H54 (cell line): ENCODE data around the gene GMPR2.
"Not testable (repeated sequence)": the region's sequence is repeated elsewhere in the genome, so short reads cannot be mapped to it uniquely, and the experiment has no call there.

Source experiments
- DNase-seq: peaks from one replicate; pipeline ENCODE4 v3.0.0; 2011; ENCODE audit warnings: low spot score, mixed read lengths; ENCODE audit not compliant: insufficient read length
- FAIRE-seq: peaks from 3 replicates; lab custom pipeline; 2011; peaks lifted over from hg19 to GRCh38; lab: Jason Lieb, UNC
- POLR2A ChIP-seq: IDR thresholded peaks from 2 replicates; pipeline ENCODE4 v1.6.1; 2011; ENCODE audit warnings: low read depth, mild to moderate bottlenecking, low read length

Gene GMPR2

DNA sequence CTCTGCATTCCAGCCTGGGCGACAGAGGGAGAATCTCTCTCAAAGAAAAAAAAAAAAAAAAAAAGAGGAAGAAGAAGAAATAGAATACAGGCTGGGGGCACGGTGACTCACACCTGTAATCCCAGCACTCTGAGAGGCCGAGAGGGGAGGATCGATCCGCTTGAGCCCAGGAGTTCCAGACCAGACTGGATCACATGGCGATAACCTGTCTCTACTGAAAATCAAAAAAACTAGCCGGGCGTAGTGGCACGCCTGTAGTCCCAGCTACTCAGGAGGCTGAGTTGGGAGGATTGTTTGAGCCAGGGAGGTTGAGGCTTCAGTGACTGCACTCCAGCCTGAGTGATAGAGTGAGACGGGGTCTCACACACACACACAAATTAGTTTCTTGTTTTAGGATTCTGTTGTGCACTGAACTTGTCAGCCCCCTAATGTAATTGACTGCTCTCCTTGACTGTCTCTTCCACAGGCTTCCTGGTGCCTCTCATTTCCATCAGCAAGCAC, 10.7 kb downstream of the GMPR2 start:
- DNase-seq (no peak), FAIRE-seq (no peak)
- TF ChIP-seq POLR2A = no peak

DNA sequence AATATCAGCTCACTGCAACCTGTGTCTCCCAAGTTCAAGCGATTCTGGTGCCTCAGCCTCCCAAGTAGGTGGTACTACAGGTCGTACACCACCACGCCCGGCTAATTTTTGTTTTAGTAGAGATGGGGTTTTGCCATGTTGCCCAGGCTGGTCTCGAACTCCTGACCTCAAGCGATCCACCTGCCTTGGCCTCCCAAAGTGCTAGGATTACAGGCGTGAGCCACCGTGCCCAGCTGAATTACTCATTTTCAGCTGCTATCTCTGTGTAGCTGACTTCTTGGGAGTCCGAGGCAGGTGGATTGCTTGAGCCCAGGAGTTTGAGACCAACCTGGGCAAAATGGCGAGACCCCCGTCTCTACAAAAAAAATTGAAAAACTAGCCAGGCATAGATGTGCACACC, 12.6 kb downstream of the GMPR2 start:
- FAIRE-seq, DNase-seq: not testable (repeated sequence)

DNA sequence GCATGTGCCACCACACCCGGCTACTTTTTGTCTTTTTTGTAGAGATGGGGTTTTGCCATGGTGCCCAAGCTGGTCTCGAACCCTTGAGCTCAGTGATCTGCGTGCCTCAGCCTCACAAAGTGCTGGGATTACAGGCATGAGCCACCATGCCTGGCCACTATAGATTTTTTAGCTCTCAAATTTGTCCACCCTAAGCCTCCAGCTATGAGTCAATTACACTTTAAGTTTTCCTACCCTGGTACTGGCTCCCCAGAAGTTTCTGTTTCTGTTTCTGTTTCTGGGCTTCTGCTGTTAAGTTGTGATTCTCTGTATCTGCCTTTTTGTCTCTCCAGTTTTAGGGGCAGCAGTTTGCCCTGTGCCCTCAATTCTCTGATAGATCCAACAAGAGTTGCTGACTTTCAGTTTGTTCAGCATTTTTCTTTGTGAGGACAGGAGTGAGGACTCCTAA, 14.1 kb downstream of the GMPR2 start:
- no peak for DNase-seq
- no peak for FAIRE-seq
- no peak for TF ChIP-seq POLR2A

GRCh38 chr14:24247422-24247821, 14.7 kb downstream of the GMPR2 start:
- FAIRE-seq (no peak), DNase-seq (no peak)
- TF ChIP-seq POLR2A = no peak

GRCh38 chr14:24249230-24250021, 16.7 kb downstream of the GMPR2 start:
- no peak for TF ChIP-seq POLR2A
- DNase-seq = no peak
- FAIRE-seq = no peak

- DNase-seq (no peak), FAIRE-seq (no peak)
- TF ChIP-seq POLR2A = no peak
These were observed 17.6 kb downstream of the GMPR2 start for GRCh38 chr14:24250354-24250753.

DNA sequence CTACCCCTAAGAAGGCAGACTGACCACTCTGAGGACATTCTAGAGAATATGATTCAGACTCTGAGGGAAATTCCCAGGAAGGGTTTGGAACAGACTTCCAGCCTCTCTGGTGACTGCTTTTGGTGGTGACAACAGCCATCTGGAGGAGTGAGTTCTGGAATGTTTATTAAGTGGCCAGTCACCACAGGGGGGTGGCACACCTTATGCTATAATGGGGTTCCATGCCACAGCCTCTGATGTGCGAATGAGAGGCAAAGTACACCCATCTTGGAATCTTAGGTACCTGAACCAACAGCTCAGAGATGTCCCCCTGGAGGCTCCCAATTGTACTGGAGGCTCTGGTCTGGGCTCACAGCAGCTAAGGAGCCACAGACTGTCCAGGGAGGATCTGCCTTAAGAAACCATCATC, 19.2 kb downstream of the GMPR2 start:
- no peak for FAIRE-seq
- no peak for TF ChIP-seq POLR2A
- DNase-seq = no peak

DNA sequence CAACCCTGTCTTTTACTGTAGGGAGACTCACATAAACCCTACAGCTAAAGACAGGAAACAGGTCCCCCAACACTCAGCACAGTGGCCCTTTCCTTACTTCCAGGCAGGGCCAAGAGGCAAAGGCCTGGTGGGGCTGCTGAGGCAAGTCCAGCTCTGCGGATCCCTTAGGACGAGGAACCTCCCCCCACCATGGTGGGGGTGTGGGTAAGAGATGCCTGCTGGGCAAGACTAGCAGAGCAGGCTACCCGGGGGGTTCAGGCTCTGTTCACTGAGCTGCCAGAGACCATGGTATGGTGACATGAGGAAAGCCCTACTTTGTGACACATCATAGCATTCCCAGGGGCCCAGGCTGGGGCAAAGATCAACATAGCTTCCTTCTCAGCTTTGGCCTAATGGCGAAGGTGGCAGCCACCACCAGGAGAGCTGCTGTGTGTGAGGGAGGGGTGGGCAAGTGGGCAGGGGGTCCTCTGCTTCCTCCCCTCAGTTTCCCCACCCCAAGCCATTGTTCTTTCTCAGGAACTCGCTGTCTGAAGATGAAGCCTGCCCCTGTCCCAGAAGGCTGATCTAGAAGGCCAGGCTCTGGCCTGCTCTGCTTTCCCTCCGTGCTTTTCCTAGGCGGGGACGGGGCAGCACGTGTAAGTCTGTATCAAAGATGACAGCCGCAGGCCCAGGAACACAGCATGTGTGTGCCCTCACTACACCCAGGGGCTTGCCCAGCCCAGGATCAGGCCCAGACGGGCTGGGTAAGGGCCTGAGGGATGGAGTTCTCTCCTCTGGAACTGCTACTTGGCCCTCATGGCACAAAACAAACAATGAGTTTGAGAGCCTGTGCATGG, 19.8 kb downstream of the GMPR2 start:
- DNase-seq (no peak), FAIRE-seq (no peak)
- no peak for TF ChIP-seq POLR2A

GRCh38 chr14:24253936-24254335, 21.2 kb downstream of the GMPR2 start:
- DNase-seq = no peak
- TF ChIP-seq POLR2A = no peak
- no peak for FAIRE-seq

DNA sequence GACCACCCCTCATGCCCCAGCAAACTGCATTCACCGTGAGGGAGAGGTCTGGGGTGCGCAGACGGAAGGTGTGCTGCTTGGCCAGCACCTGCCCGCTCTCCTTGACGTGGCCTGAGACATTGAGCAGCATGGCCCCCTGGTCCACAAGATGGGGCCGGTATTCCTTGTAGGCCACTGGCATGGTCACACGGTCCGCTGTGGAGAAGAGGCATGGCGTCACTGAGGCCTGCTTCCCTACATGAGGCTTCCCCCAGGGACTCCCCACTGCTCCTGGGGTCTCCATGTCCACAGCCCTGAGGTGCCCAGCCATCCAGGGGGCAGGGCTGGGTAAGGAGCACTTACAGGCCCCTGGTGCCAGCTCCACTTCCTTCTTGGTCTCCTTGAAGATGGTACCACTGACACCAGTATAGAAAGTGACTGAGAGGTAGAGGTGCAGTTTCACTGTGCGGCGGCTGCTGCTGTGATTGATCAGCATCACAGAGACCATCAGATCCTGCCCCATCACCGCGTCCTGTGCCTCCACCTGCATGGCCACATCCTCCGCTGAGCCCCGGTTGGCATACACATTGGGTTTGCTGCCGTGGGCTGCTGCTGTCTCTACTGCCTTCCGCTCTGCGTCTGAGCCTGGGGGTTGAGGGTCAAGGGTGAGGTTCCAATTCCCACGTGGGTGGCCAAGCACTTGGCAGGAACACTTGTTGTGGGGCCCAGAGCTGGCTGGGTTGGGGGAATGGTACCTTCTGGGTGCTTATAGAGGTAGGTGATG, 22.1 kb downstream of the GMPR2 start:
- DNase-seq = no peak
- no peak for TF ChIP-seq POLR2A
- no peak for FAIRE-seq

GRCh38 chr14:24255438-24255837, 22.7 kb downstream of the GMPR2 start:
- no peak for FAIRE-seq
- TF ChIP-seq POLR2A = no peak

GRCh38 chr14:24255931-24256711, 23.4 kb downstream of the GMPR2 start:
- FAIRE-seq (no peak), DNase-seq (no peak)
- no peak for TF ChIP-seq POLR2A

More at GRCh38 chr14:24255438-24255837, 22.7 kb downstream of the GMPR2 start:
- DNase-seq = no peak

DNA sequence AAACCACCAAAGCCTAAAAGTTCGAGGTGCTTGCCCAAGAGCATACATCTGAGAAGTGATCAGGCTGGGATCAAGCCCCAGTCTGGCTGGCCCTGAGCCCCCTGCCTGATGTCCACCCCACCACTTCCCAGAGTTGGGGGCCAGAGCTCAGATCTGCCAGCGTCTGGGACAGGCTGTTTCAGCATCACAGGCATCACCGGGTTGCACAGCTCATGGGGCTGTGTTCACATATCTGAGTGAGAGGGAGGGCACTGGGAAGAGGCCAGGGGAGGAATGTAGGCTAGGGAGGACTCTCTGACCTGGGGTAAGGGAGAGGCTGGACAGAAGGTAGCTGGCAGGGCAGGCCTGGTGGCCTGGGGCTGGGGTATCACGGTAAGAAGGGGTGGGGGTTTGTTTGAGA, 24.2 kb downstream of the GMPR2 start:
- no peak for TF ChIP-seq POLR2A
- DNase-seq = no peak
- FAIRE-seq = no peak
